GM21825 (cell line): ENCODE measurements around the gene DERA.
"Not testable (repeated sequence)": the region's sequence is repeated elsewhere in the genome, so short reads cannot be mapped to it uniquely, and the experiment has no call there.

ENCODE experiments used
- ATAC-seq: cut with Tn5 transposase; IDR thresholded peaks from one replicate; pipeline ENCODE4 v1.9.1; 2021; ENCODE audit warnings: mild to moderate bottlenecking, moderate library complexity; ENCODE audit not compliant: unreplicated experiment

The DERA gene

DNA sequence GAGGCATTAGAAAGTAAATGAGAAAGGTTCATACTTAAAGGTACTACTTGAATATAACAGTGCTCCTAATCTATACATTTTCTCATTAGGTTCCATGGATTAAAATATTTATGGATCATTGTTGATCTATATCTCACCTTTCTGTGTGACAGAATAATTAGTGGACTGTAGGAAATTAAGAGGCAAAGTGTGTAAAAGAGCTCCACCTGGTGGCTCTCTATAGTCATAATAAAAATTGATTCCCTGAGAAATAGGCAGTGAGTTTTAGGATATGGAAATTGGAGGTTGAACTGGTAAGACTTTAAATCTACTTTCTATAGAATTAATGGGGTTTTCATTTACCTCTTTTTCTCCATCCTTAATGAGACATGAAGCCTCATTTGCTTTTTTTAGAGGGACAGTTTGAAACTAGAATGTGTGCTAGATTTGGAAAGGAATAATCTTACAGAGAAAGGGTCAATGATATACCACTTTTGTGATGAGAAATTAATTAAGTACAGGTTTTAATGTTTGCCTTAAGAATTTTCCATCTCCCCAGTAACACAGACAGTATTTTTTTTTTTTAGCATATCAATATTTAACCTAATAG lies 11.8 kb upstream of the DERA start:
- no peak for ATAC-seq

- ATAC-seq: no peak
These were observed 6.7 kb upstream of the DERA start for GRCh38 chr12:15904378-15904920.

DNA sequence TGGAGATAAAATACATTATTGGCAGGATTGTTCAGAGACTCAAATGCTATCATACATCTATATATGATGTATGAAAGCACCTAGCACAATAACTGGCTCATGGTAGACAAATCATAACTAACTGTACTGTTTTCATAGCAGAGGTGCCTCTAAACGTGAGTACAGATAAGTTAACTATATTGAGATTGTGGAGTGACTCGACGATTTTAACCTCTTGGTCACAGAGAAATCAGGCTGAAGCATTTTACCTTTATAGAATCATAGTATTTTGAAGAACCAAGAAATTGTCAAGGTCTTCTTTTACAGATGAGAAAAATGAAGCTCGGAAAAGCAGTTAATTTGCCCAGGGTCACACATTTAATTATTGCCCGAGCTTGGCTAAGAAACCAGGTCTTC lies 666 bp upstream of the DERA start:
- no peak for ATAC-seq

DNA sequence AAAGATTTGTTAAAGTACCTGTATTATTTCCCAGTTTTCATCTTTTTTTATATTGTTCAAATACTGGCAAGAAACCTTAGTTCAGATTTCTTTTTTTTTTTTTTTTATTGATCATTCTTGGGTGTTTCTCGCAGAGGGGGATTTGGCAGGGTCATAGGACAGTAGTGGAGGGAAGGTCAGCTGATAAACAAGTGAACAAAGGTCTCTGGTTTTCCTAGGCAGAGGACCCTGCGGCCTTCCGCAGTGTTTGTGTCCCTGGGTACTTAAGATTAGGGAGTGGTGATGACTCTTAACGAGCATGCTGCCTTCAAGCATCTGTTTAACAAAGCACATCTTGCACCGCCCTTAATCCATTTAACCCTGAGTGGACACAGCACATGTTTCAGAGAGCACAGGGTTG lies 799 bp downstream of the DERA start:
- not testable (repeated sequence) for ATAC-seq

DNA sequence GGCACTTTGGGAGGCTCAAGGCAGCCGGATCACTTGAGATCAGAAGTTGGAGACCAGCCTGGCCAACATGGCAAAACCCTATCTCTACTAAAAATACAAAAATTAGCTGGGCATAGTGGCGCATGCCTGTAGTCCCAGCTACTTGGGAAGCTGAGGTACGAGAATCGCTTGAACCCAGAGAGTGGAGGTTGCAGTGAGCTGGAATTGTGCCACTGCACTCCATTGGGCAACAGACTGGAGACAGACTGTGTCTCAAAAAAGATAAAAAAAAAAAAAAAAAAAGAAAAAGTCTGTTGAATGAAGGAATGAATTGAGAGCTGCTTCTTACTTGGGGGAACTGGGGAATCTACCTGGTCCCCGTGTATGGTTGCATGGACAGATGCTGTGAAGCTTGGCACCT lies 3.0 kb downstream of the DERA start:
- ATAC-seq: not testable (repeated sequence)

DNA sequence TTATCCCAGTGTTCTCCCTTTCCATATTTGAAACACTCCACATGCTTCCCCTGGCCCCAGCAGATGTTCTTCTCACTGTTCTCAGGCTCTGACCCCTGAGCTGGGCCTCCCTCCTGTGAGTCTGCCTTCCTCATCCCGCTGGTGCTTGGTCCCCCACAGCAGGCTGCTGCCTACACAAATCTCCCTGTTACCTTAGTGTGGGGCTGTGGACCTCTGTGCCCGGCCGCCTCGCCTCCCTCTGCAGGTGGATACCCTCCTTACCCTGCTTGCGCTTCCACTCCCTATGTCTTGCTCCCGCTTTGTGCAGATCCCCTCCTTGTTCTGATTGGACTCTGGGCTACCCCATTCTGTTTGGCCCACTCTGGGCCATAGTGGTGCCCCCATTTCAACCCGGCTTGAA lies 6.9 kb downstream of the DERA start:
- ATAC-seq: no peak

DNA sequence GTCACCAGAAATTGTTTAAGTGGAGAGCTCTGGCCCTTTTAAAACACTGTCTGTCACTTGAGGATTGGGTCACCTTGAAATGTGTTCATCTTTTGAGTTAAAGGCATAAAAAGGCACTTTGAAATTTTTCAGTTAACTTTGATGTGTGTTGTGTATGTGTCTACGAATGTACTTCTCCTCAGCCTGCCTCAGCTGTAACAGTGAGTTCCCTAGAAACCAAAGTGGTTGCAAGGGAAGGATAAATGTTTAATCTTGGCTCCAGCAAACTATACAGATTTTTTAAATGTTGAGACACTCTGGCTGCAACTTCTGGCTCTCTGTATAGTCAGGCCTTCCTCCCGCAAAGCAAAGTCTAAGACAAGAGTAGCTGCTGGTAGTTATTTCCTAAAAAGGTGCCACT lies 8.3 kb downstream of the DERA start:
- no peak for ATAC-seq

DNA sequence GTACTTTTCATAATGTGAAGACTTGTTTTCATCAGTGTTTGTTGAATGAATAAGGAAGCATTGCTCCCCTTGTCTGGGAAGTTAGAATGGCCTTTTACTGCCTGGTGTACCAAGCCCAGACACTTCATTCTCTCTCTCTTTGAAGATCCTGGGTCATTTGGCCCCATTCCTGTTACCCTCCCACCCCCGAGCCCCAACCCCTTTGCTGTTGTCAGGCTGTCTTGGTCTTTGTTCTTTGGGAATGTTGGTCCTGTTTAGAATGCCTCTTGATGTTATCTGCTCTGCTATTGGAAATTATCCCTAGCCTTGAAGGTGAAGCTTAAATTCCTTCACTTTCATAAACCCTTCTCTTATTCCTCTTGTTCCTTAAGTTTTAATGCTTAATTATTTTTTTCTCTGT lies 13.8 kb downstream of the DERA start:
- no peak for ATAC-seq

DNA sequence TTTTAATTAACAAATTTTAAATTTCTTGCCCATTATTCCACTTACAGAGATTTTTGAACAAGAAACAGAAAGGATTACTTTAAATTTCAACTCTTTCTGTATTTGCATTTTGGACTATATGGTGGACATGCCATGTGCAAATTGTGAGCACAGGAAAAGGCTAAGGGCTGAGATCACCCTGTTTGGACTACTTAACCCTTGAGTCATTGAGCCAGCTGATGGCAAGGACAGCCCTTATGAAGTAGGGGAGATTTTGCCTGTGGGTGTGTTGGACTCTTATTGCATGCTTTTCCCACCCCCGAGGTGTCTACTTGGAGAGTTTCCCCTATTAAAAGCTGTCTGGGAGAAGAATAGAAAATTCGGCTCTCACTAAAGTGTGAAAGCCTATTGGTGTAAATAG lies 17.2 kb downstream of the DERA start:
- no peak for ATAC-seq

DNA sequence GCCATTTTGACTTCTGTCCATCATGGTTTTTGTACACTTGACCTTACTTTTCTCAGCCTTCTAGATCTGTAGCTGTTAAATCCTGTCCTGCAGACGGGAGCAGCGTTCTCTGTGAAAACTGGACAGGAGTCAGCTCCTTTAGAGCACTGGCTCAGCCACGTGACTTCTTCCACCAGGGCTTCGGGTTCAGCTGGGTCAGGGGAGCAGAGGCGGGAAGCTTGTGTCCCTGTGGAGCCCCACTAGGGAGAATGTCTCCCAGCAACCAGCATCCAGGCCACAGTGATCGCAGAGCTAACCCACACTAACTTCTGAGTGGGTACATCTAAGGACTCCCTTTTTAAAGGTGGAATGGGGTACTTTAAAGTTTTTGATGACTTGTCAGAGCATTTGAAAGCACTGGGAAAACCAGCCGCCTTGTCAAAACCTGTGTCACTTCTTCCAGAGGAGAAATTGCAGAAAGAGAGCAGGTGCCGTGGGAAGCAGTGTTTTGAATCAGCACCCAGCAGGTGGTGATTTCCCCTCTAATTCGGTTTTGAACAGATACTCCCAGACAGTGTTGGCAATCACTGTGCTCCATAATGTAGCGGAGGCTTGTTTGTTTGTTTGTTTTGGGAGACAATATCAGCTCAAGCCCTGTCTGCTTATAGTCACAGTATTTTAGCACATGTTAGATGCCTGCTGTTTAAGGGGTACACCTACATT lies 17.9 kb downstream of the DERA start:
- ATAC-seq: peak; percentile 56

GRCh38 chr12:15931590-15932053 lies 20.5 kb downstream of the DERA start:
- peak; percentile 63 for ATAC-seq

GRCh38 chr12:15932327-15932726 lies 21.2 kb downstream of the DERA start:
- ATAC-seq: no peak

GRCh38 chr12:15932971-15933370 lies 21.8 kb downstream of the DERA start:
- no peak for ATAC-seq

- ATAC-seq: no peak
These were observed 22.6 kb downstream of the DERA start for GRCh38 chr12:15933751-15934150.

- no peak for ATAC-seq
These were observed 25.6 kb downstream of the DERA start for GRCh38 chr12:15936751-15937150.

DNA sequence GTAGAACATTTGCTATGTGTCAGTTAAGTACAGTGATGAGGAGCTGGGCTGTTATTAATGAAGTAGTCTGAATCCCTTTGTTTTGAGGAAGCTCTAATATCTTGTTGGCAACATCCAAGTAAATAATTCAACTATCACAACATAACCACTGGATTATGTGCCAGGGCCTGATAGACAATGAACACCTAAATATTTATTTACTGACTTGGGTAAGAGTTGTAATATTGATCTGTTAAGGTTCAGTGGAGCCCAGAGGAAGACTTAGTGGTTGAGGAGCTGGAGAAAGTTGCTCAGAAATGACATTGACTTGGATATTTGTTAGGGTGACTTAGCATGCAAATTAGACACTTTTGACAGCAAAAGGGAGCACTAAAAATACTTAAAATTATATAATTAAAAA lies 26.8 kb downstream of the DERA start:
- ATAC-seq: no peak

DNA sequence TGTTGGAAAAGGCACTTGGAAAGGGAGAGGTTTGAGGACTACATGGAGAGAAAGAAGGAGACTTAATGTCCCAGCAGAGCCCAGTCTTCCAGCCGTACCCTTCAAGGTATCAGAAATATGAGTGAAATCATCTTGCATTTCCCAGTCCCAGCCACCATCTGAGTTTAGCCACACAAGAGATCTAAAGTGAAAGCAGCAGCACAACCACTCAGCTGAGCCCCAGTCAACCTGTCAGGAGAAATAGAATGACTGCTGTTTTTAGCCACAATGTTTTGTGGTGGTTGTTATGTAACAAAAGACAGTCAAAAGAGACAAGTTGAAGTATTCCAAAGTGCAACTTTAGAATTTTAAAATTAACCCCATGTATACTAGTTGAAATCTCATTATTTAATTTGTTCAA lies 28.0 kb downstream of the DERA start:
- no peak for ATAC-seq

DNA sequence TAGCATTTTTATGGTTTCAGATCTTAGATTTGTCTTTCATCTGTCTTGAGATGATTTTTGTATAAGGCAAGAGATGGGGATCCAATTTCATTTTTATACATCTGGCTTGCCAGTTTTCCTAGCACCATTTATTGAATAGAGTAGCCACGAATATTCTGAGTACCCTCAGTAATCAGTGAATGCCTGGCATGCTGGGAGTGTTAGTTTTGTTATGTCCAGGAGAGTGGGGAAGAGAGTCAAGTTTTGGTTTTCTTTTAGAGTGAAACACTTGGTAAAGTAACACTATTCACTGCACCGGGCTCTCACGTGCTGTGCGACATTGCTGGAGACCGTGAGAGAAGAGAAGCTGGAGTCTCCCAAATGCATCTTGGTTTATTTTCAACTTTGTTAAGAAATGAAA lies 31.3 kb downstream of the DERA start:
- ATAC-seq: no peak

- not testable (repeated sequence) for ATAC-seq
These were observed 32.4 kb downstream of the DERA start for GRCh38 chr12:15943519-15943918.

DNA sequence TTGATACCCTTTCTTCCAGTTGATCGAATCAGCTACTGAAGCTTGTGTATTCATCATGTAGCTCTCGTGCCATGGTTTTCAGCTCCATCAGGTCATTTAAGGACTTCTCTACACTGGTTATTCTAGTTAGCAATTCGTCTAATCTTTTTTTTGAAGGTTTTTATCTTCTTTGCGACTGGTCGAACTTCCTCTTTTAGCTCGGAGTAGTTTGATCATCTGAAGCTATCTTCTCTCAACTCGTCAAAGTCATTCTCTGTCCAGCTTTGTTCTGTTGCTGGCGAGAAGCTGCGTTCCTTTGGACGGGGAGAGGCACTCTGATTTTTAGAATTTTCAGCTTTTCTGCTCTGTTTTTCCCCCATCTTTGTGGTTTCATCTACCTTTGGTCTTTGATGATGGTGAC lies 37.3 kb downstream of the DERA start:
- ATAC-seq: not testable (repeated sequence)

DNA sequence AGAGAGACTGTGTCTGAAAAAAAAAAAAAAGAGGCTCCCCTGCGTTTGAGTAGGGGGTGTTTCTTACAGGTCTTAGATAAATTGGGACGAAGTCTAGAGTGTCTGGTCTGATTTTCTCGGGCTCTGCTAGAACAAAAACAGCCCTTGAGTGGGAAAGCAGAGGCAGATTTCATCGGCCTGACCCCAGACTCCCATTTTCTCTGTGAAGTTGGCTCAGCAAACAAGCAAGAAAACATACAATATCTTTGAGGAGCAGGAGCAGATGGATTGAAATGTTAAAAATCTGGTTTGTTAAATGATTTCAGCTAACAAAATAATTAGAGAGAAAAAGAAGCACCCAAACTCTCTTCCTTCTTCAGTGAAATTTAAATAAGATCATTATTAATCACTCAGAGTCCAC lies 44.1 kb downstream of the DERA start:
- ATAC-seq: no peak

DNA sequence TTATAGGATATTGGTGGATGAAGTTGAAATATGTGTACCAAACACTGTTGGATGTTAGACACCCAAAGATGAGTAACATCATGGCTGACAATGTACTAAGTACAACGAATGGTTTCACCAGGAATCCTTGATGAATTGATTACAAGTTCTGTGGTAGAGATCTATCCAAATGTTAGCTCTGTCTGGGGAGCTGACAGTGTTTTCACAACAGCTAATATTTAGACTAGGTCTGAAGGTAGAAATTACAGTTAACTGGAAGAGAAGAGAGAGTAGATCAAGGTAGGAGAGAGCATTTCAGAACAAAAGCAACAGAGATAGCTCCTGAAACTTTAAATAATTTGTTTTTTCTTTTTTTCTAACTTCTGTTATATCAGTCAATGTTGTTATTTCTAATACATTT lies 44.9 kb downstream of the DERA start:
- no peak for ATAC-seq
